GM12875 (cell line): ENCODE measurements around the gene CDC16.

Experiments
- H3K4me3 ChIP-seq: one replicate; pipeline ENCODE4 v1.5.1; 2011; ENCODE audit warnings: low read depth, low read length, control low read depth
- TF ChIP-seq, protein P1 (sequence below): IDR thresholded peaks from 2 replicates; pipeline ENCODE4 v1.5.1; 2011; ENCODE audit warnings: low read depth, mild to moderate bottlenecking, control low read depth, inconsistent platforms, low read length, moderate library complexity, borderline replicate concordance; ENCODE audit not compliant: insufficient read depth

The CDC16 gene

DNA sequence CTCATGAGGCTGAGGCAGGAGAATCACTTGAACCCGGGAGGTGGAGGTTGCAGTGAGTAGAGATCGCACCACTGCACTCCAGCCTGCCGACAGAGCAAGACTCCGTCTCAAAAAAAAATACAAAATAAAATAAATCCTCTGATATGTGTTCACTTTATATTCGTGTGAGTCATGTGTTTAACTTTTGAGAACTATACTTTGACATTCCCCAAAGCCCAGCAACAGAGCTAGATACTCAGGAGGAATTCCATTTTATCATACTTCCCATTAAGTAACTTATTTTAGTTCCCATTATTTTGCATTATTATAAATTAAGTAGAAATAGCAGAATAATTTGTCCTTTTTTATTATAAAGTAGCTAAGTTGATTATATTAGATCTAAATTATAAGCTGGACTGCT lies 76.3 kb downstream of the CDC16 start:
- H3K4me3 ChIP-seq, result no peak overlapping the region
- TF ChIP-seq, protein P1, sequence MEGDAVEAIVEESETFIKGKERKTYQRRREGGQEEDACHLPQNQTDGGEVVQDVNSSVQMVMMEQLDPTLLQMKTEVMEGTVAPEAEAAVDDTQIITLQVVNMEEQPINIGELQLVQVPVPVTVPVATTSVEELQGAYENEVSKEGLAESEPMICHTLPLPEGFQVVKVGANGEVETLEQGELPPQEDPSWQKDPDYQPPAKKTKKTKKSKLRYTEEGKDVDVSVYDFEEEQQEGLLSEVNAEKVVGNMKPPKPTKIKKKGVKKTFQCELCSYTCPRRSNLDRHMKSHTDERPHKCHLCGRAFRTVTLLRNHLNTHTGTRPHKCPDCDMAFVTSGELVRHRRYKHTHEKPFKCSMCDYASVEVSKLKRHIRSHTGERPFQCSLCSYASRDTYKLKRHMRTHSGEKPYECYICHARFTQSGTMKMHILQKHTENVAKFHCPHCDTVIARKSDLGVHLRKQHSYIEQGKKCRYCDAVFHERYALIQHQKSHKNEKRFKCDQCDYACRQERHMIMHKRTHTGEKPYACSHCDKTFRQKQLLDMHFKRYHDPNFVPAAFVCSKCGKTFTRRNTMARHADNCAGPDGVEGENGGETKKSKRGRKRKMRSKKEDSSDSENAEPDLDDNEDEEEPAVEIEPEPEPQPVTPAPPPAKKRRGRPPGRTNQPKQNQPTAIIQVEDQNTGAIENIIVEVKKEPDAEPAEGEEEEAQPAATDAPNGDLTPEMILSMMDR, result no peak

DNA sequence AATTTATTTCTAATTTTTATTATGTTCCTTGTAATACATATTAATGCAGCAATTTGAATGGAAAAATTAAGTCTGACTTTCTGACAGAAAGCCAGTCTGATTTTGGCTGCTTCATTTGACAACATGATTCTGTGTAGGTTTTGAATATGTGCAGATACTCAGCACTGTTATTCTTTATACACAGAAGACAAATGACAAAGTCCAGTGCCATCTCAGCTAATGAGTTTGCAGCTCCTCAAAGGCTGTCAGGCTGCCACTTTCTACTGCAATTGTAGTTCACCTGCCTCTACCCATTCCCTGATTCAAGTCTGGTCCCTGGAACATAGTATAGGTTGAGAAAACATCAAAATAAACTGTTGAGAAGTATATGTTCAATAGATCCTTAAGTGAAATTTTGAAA lies 76.7 kb downstream of the CDC16 start:
- H3K4me3 ChIP-seq, result no peak overlapping the region
- TF ChIP-seq, protein P1, result no peak

DNA sequence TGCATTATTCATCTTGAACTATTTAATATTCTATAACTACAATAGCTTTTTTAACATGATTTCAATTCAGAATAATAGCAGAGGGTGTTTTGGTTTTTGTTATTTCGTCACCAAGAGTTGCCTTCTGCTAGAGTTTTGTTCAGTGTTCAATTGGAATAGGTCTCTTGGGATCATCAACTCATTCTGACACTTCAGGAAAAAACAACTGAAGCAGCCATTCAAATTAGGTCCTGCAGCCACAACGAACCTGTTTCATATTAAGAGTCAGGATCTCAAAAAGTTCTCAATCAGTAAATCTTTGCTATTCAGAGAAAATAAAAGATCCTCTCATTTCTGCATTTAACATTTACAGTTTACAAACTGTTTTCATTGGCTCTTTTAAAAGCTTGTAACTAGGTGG lies 77.2 kb downstream of the CDC16 start:
- H3K4me3 ChIP-seq, result no peak overlapping the region

DNA sequence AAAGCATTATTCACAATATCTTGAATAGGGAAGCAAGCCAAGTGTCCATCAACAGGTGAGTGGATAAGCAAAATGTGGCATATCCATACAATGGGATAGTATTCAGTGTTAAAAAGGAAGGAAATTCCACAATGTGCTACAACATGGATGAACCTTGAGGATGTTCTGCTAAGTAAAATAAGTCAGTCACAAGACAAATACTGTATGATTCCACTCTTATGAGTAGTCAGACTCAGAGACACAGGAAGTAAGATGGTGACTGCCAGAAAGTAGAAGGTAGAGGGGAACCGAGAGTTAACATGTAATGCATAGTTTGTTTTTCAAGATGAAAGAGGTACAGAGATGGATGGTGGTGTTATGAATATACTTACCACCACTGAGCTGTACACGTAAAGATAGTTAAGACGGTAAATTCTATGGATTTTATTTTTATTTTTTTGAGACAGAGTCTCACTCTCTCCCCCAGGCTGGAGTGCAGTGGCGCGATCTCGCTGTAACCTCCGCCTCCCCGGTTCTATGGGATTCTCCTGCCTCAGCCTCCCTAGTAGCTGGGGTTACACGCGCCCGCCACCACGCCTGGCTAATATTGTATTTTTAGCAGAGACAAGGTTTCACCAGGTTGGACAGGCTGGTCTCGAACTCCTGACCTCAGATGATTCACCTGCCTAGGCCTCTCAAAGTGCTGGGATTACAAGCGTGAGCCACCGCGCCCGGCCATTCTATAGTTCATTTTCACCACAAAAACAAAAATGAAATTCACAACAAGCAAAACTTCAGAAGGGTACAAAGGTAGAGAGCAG lies 78.6 kb downstream of the CDC16 start:
- TF ChIP-seq, protein P1, result no peak
- H3K4me3 ChIP-seq, result peak overlapping the region; percentile 80

More for the DNA sequence above, 77.2 kb downstream of the CDC16 start:
- TF ChIP-seq, protein P1, result no peak

DNA sequence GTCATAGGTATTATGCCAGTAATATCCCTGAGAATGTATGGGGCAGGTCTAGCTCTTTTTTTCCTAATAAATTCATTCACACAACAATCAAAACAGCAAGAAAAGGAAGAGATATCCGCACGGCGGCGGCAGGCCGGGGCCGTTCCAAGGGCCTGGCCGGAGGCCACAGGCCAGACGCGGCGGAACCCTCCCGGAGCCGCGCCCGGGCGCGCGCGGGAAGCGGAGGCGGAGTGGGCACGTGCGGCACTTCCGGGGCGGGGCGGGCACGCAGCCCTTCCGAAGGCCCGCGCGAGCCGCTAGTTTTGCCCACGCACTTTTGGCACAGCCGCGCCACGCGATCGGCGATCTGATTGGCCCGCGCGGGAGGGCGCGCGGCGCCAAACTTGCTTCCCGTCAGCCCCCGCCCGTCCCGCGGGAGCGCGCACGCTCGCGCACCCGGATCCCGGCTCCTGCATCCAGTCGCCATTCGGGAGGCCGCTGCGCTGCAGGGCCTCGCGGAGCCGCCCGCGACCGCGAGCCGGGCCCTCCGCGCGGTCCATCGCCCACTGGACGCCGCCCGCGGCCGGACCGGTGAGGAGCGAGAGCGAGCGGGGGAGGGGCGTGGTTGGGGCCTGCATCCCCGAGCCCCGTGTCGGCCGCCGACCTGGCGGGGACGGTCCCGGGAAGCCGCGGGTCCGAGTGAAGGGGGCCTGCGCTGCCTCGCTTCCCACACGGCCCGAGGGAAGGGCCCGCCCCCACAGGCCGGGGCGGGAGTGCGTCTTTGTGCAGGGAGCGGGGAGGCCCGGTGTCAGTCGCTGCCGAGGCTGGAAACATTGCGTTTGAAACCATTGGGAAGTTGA lies 79.6 kb downstream of the CDC16 start, which contains the start of gene CHAMP1:
CHAMP1 (plus strand) TSS at position 430 of the 839 bp plus-strand sequence. CDS start 9,340 bp downstream, outside the sequence.
- TF ChIP-seq, protein P1, result no peak
- peak within 1 kb of the TSS; percentile 80 for H3K4me3 ChIP-seq

DNA sequence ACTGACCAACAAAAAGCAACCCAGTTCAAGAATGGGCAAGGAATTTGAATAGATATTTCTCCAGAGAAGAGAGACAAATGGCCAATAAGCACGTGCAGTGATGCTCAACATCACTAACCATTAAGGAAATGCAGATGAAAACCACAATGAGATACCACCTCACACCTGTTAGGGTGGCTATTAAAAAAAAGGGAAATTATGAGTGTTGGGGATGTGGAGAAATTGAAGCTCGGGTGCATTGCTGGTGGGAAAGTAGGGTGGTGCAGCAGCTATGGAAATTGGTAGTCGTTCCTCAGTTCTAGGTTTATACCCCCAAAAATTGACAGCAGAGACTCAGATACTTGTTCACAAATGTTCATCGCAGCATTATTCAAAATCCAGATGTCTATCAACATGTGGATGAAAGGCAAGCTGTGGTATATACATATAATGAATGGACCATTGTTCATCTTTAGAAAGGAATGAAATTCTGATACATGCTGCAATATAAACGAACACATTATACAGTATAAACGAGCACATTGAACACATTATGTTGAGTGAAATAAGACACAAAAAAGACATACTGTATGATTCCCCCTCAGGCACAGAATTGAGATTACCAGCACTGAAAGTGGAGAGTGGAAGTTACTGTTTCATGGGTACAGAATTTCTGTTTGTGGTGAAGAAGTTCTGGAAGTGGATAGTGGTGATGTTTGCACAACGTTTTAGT lies 80.5 kb downstream of the CDC16 start:
- TF ChIP-seq, protein P1, result no peak
- H3K4me3 ChIP-seq, result peak overlapping the region; percentile 80
